ENCODE measurements around the gene GPC5.
"Not testable (repeated sequence)": the region's sequence is repeated elsewhere in the genome, so short reads cannot be mapped to it uniquely, and the experiment has no call there.

The GPC5 gene

DNA sequence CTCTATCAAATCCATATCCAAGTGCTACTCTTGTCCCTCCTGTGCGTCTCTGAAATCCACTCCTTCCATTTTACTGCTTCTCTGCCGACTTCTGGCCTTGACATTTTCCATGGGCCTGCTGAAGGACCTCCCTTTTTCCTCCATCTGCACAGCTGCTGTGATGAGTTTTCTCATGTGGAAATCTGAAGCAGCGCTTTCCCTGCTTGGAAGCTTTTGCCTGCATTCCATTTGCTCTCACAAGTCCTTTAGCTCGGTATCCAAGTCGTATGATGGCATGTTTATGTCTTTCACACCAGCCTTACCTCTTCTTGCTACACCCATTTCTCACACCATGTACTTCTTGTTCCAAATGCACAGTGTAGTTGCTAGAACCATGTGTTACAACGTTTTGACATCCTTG lies 328.2 kb downstream of the GPC5 start:
- no peak for DNase-seq

GRCh38 chr13:91729859-91730258 lies 331.4 kb downstream of the GPC5 start:
- no peak for DNase-seq

- no peak for DNase-seq
Measured at GRCh38 chr13:91739751-91740150, 341.3 kb downstream of the GPC5 start.

DNA sequence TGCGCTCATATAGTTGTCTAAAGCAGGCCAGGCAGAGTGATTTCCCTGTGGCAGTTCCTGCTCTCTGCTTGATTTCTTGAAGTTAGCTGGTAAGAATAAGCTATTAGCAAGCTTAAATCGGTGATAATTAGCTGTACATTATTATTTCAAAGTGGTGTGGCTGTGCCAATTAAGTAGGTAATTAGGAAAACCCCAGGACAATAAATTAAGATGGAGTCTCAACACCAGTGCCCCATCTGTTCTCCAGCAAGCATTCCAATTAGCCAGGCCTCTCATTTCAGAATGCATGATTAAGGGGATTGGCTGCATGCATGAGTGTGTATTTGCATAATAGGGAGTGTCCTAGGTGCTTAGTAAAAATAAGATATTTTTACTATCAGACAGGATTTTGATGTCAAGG lies 342.3 kb downstream of the GPC5 start:
- peak; percentile 3 for DNase-seq

GRCh38 chr13:91741925-91742324 lies 343.5 kb downstream of the GPC5 start:
- no peak for DNase-seq

GRCh38 chr13:91744284-91744683 lies 345.9 kb downstream of the GPC5 start:
- DNase-seq: no peak

DNA sequence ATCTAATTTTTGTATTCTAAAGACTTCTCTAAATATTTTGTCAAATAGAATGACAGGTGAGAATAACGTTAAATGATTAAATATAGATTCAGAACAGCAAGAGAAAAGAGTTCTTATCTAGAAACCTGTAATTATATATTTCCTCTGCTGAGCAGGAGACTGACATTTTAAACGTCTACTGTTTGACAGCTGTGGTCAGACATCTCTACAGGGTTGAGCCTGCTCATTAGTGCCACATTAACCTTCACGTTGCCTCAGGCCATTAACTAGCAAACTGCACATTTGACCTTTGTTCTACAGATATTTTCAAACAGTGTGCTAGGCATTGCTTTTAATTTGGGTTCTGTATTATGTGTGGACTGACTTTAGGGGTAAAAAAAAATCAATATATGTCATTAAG lies 347.5 kb downstream of the GPC5 start:
- no peak for DNase-seq

- DNase-seq: no peak
Measured at GRCh38 chr13:91747186-91747585, 348.8 kb downstream of the GPC5 start.

- no peak for DNase-seq
Measured at GRCh38 chr13:91748416-91749089, 350.1 kb downstream of the GPC5 start.

DNA sequence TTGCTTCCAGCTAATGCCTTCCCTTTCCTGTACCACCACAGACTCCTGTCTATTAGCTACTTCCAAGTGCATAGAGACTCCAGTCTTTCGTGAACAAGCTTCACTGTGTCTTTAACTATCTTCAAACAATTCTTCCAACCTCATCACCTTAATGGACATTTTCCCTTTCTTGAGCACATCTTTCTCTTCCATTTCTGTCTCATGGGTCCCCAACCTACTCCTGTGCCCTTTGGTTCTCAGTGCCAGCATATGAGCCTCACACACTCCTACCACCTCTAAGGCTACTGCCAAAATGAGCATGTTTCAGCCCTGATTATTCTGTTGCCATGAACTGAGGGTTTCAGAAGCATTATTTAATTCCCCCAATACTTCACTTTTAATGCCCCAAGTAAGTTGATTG lies 360.3 kb downstream of the GPC5 start:
- no peak for DNase-seq

- no peak for DNase-seq
Measured at GRCh38 chr13:91762957-91763356, 364.5 kb downstream of the GPC5 start.

DNA sequence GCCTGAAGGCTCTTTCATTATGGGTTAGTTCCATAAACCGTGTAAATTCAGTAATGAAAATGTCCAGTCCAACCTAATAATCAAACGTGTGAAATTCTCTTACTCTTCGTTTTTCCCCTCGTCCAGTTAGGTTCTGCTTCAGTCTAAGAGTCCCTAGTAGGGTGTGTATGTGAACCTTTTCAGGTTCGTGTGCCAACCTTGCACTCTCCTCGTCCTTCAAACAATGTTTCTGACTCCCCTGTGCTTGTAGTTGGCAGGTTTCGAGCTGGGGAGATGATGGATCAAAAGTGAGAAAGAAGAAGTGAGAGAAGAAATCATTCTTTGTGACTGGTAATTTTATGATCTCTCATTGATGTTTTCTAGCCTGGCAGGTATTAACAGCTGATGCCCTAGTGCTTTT lies 366.1 kb downstream of the GPC5 start:
- no peak for DNase-seq

GRCh38 chr13:91767651-91768050 lies 369.2 kb downstream of the GPC5 start:
- DNase-seq: no peak

DNA sequence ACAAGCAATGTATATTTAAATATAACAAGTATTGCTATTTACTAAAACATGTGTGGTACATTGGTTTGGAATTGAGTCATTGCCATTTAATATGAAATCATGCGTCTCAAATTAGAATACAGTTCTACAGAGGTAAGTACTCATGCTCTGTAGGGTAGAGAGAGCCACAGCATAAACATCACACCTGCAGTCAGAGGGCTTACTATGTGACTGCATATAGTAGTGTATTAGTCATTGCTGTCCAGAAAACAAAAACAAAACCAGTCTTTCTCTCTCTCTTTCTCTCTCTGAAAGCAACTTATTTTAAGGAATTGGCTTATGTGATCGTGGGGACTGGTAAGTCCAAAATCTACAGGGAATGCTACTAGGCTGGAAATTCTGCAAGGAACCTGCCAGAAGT lies 370.3 kb downstream of the GPC5 start:
- no peak for DNase-seq

DNA sequence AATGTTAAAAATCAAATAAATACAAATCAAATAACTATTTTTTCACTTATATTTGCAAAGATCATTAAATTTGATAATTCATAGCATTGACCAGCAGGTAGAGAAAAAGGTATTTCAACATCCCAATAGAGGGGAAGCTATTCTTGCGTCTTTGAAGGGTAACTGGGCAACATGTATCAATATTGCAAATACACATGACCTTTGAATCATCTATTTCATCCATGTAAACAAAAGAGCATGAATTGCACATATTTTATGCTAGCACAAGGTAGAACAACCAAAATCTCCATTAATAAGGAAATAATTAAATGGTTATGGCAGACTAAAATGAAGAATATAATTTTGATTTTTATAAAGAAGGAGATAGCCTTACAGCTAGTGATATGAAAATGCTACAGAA lies 372.8 kb downstream of the GPC5 start:
- no peak for DNase-seq

DNA sequence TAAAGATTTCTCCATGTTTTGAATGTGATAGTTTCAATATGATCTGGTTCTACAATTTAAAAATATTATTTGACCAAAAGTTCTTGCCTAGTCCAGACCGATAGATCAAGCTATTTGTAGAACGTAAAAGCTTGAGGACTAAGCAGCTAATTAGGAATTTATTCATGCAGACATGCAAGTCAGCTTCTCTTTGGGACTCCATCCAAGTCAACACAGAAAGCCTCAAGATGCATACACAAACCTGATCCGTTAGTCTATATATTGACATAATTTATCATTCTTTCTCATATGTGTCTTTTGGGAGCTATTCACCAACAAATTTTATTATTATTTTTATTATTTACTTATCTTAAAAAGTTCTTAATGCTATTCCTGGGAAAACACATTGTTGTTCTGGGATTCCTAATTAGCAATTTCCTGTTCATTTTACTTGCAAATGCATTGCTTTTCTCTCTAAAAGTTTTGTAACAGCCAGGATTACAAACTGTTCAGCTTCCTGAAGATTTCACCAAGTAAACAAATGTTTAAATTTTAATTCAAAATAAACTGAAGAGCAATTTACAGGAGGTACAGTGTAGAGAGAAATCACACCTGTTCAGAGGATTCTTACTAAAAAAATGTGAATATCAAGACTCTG lies 375.3 kb downstream of the GPC5 start:
- DNase-seq: no peak

DNA sequence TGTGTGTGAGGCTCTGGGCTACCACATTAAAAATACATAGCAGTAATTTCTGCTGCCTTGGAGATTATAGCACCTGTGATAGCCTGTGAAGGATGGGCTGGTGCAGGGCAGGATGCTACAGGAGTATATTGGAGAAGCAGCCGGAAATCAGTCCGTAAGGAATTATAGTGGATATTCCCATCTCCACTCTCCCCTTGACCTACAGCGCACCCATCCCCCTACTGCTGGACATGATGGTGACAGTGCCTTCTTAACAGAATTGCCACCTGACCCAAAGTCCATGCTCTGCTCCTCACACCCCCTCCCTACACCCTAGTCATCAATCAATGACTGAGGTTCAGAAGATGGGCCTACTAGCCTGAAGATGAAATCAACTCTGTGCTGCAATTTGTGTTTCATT lies 376.0 kb downstream of the GPC5 start:
- no peak for DNase-seq

DNA sequence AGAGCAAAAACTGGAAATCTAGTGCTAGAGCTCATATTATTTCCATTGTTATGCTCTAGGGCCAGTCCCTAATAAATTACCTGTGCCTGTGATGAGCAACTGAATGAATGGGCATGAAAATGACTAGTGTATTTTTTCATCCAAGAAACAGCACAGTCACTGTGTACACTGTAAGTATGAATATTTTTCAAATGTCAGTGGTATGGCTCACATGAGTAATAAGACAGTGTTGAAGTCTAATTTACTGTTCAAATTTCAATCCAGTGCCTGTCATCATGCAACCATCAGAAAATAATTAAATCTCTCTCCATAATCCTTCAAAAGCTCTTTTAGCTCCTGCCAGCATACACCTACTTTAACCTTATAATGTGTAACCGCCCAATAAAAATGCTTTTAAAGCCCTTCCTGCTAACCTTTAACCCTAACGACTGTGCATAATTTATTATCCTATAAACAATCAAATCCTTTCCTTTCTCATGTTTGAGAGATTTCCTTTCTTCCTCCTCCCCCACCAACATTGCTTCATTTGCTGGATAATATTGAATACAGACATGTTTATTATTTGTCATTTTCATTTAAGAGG lies 378.3 kb downstream of the GPC5 start:
- no peak for DNase-seq

GRCh38 chr13:91778123-91778522 lies 379.7 kb downstream of the GPC5 start:
- DNase-seq: no peak

- not testable (repeated sequence) for DNase-seq
Measured at GRCh38 chr13:91781982-91782691, 383.7 kb downstream of the GPC5 start.

DNA sequence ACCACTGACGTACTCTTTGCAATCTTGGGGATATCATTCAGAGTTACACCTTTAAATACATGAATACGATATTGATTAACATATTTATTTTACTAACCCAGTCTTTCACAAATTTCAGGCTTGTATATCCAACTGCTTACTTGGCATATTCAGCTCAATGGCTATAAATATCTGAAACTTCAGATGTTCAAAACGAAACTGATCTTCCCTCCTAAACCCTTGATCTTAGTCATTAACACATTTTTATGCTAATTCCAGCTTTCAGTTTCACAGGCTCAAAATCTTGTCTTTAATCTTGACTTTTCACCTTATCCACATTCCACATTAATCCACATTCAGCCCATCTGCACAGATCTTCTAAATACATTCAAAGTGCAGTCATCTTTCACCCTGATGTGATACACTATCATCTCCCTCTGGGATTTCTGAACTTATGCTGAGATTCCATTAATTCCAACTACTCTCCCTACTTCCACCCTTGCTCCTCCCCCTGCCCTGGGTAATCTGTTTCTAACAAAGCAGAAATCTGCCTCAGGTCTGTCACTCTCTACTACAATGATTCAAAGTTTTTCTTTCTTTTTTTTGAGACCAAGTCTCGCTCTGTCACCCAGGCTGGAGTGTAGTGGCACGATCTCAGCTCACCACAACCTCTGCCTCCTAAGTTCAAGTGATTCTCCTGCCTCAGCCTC lies 387.2 kb downstream of the GPC5 start:
- DNase-seq: no peak

- DNase-seq: no peak
Measured at GRCh38 chr13:91792054-91792453, 393.6 kb downstream of the GPC5 start.

- no peak for DNase-seq
Measured at GRCh38 chr13:91797567-91797966, 399.1 kb downstream of the GPC5 start.
